Body of pancreas (tissue), 4 donors: ENCODE measurements around the gene FABP7.

ENCODE experiments used
- CTCF ChIP-seq, 7 experiments: fragments of 450-650 bp in 4 of 7; fragments of 200-600 bp in 3 of 7; sonication (generic) in 3 of 7; IDR thresholded peaks; one replicate each; pipeline ENCODE4 v1.5.1; 2016 to 2019; ENCODE audit warnings: antibody characterized with exemption in 7 of 7
- POLR2A ChIP-seq, 3 donors: fragments of 450-650 bp; IDR thresholded peaks; one replicate each; pipeline ENCODE4 v1.6.1; 2016; ENCODE audit warnings: antibody characterized with exemption in 3 of 3, mild to moderate bottlenecking in 2 of 3

GRCh38 chr6:122752459-122752858 is 27.1 kb upstream of the FABP7 start:
- TF ChIP-seq CTCF (IDR thresholded peaks at IDR 0.05) (no peak), POLR2A (IDR thresholded peaks at IDR 0.05) (no peak)
